Choroid plexus epithelial cell (primary cell): ENCODE results near the gene TFAP2B.

Source experiments
- DNase-seq: peaks from one replicate; pipeline ENCODE4 v3.0.0-alpha.2; 2010; ENCODE audit warnings: low read depth
- H3K4me3 ChIP-seq: 2 replicates; pipeline ENCODE4 v1.5.1; 2011; ENCODE audit warnings: low read depth, mild to moderate bottlenecking, control low read depth, low read length, moderate library complexity
- TF ChIP-seq, protein P1 (sequence below): conservative IDR thresholded peaks from 2 replicates; pipeline ENCODE4 v1.5.1; 2011; ENCODE audit warnings: low read depth, mild to moderate bottlenecking, control low read depth, inconsistent platforms, low read length, moderate library complexity

The TFAP2B gene

DNA sequence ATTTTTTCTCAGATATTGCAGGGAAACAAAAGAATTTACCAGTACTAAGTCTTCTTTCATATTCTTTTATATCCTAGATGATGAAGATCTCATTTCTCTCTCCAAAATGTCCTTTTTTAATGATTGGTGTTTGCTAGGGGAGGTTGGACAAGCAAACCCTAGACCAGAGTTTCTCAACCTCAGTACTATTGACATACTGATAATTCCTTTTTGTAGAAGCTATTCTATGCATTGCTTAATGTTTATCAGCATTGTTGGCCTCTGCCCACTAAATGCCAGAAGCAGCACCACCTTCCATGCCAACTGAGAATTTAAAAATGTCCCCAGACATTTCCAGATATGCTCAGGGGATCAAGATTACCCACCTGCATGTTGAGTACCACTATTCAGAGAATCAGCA is 14.4 kb upstream of the TFAP2B start:
- no peak overlapping the region for H3K4me3 ChIP-seq
- TF ChIP-seq, protein P1, sequence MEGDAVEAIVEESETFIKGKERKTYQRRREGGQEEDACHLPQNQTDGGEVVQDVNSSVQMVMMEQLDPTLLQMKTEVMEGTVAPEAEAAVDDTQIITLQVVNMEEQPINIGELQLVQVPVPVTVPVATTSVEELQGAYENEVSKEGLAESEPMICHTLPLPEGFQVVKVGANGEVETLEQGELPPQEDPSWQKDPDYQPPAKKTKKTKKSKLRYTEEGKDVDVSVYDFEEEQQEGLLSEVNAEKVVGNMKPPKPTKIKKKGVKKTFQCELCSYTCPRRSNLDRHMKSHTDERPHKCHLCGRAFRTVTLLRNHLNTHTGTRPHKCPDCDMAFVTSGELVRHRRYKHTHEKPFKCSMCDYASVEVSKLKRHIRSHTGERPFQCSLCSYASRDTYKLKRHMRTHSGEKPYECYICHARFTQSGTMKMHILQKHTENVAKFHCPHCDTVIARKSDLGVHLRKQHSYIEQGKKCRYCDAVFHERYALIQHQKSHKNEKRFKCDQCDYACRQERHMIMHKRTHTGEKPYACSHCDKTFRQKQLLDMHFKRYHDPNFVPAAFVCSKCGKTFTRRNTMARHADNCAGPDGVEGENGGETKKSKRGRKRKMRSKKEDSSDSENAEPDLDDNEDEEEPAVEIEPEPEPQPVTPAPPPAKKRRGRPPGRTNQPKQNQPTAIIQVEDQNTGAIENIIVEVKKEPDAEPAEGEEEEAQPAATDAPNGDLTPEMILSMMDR = no peak
- no peak for DNase-seq

DNA sequence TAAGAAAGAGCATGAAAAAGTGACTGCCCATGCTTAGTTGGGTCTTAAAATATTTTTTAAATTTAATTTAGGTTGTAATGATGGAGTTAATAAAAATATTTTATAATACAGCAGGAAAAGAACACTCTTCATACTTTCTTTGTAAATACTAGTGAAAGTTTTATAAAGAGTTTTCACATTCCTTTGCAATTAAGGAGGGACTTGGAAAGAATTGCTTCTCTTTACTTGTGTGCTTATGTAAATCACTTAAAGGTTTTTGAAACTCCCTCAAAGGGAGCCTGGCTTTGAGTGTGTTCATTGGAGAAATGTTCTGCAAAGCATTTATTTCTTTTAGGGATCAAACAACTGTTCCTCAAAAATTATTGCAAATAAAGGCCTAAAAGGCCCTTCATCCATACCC is 11.6 kb upstream of the TFAP2B start:
- TF ChIP-seq, protein P1 = no peak
- H3K4me3 ChIP-seq = no peak overlapping the region
- no peak for DNase-seq

DNA sequence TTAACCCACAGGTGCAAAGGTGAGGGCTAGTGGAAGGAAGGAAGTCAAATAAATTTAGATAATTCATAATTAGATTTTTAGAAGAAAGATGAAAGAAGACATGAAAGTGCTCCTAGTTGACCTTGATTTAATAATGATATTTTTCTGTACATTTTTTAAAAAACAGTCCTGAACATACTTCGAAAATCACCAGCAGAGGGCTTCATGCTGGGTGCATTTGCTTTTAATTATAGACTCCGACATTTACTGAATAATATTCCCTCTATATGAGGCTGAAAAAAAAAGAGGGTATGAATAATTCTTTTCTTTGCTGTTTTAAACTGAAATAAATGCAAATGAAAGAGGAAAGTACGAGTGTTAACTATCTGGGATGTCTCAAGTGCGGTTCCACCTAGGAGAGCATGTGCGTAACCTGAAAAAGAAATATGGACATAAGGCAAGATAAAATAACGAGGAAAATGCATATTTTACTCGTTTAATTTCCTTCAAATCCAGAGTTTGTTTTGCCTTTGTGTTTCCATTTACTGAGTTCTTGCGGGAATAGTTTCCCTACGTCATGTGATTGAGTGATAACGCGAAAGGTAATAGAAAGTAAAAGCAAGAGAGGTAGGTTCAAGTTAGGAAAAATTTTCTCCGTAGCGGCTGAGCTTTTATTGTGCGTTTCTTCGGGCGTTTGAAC is 3.1 kb upstream of the TFAP2B start:
- peak overlapping the region; percentile 63 for H3K4me3 ChIP-seq
- DNase-seq = peak; percentile 50
- TF ChIP-seq, protein P1 = peak; percentile 65

DNA sequence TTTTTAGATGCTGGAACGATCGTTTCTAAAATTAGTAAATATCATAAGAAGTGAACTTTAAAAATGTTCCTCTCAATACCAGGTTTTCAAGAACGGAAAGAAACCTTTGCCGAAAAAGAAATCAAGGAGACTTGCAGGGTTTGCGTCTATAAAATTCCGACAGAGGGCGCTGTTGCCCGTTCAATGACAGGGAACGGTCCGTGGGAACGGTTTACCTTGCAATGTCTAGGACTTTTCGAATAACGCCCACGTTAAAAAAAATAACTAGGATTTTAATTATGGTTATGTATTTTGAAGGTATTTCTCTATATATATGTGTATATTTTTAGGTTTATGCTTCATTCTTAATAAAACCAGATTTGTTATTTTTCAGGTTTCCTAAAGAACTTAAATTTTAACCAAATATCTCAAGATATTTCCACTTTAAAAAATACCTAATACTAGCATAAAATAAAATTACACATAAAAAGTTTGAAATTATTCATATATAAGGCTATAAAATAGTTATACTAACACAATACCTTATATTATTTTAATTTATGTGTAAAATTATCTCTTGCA is 2.5 kb upstream of the TFAP2B start:
- TF ChIP-seq, protein P1 = peak; percentile 93
- peak overlapping the region; percentile 63 for H3K4me3 ChIP-seq
- peak; percentile 83 for DNase-seq

DNA sequence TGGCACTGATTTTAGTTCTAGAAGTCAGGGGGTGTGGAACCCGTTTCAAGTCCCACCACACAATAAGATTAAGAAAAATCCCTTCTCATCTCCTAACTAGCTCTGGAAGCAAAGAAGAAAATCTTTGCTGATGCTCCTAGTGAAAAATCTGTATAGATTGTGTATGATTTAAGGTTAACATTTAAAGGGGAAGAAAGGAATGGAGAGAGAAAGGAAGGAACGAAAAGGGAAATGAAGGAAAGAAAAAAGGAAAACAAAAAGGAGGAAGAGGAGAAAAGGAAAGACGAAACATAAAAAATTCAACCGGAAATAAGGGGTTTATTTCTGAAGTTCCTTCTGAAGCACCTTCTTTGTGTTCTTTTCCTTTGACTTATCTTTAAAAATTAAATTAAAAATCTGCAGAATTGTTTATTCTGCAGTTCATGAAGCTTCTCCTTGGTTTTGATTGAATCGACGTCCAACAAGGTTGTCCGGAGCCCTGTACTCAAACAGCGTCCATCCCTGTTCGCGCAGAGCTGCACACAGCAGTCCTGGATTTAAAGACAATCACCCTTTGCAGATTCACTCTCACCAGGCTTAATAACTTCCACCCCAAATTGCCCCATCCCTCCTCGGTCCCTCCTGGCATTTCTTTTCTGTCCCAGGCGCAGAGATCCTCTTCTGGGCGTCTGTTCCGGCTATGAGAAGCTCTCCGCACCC is 1.6 kb upstream of the TFAP2B start:
- TF ChIP-seq, protein P1 = no peak
- no peak for DNase-seq
- no peak overlapping the region for H3K4me3 ChIP-seq

DNA sequence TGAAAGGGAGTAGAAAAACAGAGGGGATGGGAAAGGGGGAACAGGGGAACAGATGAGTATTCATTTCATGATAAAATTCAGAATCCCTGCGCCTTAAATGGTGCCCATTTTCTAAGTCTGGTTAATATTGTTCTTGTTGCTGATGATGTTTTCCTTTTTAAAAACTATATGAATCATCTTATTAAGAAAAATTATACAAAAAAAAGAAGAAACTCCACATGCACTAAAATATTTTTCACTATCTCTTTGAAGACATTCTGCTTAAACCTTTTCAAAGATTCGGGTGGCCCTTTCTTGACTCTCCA is 1.1 kb upstream of the TFAP2B start:
- TF ChIP-seq, protein P1 = no peak
- no peak overlapping the region for H3K4me3 ChIP-seq
- DNase-seq = no peak

DNA sequence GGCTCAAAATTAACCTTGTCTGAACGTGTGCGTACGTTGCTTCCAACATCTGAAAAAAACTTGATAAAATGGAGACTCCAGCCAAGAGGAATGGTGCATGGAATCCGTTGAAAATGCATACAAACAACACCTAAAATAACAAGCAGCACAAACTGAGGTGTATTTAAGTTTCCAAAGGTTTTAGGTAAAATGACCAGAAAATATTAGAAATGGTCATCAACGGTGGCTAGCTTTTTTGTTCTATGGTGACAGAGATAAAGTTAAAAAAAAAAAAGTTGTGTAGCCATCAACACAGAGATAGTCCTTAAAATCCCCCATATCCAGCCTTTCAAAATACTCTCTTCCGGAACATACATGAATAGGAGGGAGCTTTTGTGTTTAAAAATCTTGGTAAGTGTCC is 651 bp upstream of the TFAP2B start:
- H3K4me3 ChIP-seq = no peak overlapping the region
- no peak for DNase-seq
- TF ChIP-seq, protein P1 = no peak
